Central memory CD4-positive, alpha-beta T cell (primary cell): ENCODE measurements around the gene PER2.

Source experiments
- DNase-seq: peaks from one replicate; pipeline ENCODE4 v3.0.0; 2022

The PER2 gene

DNA sequence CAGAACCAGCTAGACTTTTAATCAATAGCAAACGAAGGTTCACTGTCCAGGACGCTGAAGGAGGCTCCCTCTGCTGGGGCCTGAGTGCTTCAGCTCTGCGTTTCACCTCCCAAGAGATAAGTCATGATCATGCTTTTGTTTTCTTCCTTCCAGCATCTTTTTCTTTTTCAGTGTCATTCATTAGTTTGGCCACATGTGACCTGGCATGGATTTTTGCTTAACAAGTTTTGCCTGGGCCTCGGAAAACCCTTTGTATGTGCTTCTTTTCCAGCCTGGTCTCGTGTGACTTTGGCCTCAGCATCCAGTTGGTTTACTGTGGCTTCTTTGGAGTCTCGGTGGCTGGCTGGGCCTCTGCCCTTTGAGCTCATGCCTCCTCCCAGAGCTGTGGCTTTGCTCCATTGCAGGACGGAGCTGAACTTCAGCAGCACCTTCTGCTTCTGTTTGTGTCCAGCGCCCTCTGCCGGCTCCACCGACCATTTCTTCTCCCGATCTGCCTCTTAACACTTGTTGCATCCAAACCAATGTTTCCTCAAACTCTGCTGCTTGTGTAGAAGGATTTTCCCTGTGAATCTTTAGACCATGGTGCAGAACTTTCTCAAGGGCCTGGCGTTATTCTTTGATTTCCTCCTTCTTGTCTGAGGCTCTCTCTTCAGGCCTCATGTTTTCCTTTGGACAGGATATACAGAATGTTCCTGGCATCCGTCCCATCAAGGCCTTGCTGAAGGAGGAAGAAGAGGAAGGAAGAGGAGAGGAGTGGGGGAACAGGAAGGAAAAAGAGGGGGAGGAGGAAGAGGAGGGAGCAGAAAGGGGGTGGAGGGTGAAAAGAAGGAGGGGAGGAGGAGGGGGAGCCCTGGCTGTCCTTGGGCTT, 25.0 kb downstream of the PER2 start:
- DNase-seq, result peak; percentile 60

- DNase-seq, result no peak
These were observed 25.8 kb downstream of the PER2 start for GRCh38 chr2:238262496-238263122.

- no peak for DNase-seq
These were observed 26.6 kb downstream of the PER2 start for GRCh38 chr2:238261718-238262375.

GRCh38 chr2:238260883-238261282, 27.5 kb downstream of the PER2 start:
- DNase-seq, result no peak

DNA sequence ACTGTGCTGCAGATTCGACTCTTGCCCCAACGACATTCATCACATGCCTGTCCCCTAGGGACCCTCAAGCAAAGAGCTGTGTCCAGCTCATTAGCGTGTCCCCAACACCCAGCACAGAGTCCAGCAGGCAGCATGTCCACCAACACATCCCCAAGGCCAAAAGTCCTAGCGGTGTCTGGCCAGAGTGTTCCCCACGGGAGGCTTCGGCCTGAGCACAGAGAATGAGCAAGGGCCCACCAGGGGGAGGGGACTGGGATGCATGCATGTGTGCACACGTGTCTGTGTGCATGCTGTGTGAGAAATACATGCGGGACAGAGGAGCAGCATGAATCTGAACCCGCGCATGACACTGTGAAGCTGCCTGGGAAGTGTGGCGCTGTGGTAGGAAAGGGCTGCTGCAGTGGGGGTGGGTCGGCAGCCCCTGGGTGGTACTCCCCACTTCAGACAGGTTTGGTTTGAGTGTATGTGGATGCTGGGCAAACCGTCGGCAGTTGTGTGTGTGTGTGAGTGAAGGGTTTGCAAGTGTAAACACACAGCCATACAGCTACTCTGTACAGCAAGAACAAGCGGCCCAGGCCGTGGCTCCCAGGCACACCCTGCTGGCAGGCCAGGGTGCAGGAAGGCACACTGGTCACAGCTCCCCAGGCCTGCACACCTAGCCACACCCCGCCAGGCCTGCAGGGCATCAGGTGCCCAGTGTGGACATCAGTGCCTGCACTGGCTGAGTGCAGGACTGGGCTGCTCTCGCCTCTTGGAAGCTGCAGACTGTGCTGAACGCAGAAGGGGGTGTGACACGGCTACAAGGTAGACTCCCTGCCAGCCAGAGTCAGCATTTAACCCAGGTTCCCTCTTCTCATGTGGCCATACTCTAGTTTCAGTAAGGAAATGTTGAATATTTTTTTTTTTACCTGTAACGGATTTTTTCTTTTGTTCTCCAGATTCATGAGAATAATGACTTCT, 29.1 kb downstream of the PER2 start:
- no peak for DNase-seq

DNA sequence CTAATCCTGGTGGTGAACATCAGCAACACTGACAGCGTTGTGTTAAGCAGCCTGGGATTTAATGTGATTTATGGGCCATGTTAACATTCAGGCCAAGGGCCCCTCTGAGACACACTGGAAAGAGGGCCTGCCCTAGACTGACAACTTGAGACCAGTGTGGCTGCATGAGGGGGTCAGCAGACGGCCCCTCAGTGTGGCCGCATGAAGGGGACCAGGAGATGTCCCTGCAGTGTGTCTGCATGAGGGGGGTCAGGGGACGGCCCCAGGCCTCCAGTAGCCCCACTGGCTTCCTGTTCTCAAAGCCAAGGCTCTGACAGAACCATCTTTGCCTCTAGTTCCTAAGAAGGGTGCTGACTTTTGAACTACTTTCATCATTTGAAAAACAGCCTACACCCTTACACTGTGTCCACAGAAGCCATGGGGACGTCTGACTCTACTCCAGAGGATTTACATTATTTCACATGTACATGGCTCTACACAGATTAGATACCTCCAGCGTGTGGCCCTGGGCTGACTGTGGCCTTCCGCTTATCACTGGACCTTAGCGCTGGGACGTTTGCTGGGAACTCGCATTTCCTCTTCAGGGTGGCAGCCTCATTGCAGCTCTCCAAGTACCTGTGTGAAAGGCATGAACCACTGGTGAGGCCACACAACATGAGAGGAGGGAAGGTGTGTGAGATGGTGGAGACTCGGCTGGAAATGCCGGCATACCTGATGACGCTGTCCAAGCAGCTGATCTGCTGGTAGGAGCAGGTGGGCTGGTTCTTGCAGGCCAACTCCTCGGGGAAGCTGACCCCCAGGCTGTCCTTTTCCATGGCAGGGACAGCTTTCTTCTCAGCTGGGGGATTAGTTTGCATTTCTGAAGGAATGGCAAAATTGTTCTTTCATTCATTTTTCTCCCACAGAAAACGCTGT, 30.4 kb downstream of the PER2 start:
- no peak for DNase-seq

GRCh38 chr2:238256594-238257104, 31.8 kb downstream of the PER2 start:
- peak; percentile 75 for DNase-seq

DNA sequence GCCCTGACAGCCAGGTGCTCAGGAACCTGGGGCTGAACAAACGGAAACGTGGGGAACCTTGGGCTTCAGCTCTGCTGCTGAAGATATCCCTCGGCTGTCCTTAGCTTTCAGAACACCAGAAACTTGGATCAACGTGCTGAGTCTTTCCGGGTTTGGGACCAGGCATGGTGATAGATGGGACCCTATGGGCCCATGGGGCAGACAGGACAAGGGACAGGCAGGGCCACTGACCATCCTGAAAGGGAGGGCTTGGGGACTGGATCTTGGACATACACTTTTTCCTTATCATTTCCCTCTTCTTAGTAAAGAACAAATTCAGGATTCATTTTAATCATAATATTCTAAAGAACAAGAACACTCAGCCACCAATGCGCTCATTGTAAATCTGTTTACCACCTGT, 32.3 kb downstream of the PER2 start:
- DNase-seq, result no peak

- DNase-seq, result no peak
These were observed 32.8 kb downstream of the PER2 start for GRCh38 chr2:238255636-238256035.

DNA sequence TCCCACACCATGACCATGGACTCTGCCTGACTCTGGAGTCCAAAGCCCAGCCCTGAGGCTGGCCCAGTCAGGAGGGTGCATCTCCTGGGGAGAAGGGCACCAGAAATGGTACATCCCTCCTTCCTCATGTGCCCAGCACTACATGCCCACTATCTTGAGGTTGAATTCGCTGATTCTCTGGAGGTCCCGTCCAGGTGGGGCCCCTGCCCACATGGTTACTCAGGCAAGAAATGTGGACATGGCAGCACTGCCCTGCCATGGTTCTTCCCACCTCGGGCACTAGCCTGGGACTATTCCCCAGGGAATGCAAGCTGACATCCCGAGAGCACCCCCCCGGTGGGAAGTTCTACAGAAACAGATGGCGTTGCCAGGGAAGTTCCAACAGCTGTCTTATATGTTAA, 33.3 kb downstream of the PER2 start:
- no peak for DNase-seq

- no peak for DNase-seq
These were observed 34.2 kb downstream of the PER2 start for GRCh38 chr2:238254095-238254723.

DNA sequence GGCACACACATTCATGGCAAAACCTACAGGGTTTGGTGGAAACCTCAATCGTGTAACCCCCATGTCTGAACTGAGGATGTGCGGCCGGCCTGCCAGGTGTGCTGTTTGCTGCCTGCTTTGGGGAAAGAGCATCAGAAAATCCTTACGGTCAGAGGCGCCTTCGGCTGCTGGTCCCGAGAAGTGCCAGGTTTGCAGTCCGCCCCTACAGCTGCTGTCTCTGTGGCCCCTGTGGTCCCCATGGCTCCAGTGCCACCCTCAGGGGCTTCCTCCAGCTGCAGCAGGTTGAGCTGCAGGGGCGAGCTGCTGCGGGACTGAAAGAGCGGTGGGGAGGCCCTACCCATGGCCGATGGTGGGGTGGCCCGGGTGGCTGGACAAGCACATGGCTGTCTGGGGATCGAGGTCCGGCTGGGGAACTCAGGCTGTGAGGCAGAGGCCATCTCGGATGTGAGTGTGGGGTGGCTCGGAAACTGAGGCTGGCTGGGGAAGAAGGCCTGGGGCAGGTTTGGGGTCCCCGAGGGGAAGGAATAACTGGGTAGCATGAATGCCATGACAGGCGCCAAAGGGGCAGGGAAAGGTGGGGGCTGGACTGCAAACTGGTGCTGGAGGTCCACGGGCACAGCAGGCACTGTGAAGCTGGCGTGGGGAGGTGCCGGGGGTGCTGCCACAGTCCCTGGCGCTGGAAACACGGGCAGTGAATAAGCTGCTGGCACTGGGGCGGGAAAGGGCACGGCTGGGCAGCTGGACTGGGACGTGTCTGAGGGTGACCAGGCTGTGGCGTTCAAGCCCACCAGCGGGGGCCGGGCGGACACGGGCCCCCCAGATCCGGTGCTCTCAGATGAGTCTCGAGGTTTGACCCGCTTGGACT, 35.4 kb downstream of the PER2 start:
- DNase-seq, result no peak

DNA sequence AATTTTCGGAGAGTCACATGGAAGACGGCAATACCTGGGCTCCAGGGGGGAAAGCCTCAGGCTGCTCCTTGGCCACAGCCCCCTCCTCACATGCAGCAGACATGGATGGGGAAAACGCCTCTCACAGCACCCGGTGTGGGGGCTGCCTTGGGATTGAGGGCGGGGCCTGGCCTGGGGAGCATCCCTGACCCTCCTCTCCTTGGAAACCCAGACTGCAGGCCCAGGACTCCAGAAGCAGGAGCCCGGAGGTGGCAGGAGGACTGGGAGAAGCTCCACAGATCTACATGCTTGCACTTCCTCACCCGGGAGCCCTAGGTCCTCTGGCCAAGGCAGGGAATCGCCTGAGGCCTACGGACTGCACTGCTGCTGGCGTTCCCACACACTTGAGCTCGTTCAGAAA, 36.4 kb downstream of the PER2 start:
- DNase-seq, result no peak

- DNase-seq, result no peak
These were observed 37.1 kb downstream of the PER2 start for GRCh38 chr2:238251331-238251730.

- DNase-seq, result no peak
These were observed 37.5 kb downstream of the PER2 start for GRCh38 chr2:238250896-238251295.

GRCh38 chr2:238247841-238248453, 40.5 kb downstream of the PER2 start:
- DNase-seq, result no peak

DNA sequence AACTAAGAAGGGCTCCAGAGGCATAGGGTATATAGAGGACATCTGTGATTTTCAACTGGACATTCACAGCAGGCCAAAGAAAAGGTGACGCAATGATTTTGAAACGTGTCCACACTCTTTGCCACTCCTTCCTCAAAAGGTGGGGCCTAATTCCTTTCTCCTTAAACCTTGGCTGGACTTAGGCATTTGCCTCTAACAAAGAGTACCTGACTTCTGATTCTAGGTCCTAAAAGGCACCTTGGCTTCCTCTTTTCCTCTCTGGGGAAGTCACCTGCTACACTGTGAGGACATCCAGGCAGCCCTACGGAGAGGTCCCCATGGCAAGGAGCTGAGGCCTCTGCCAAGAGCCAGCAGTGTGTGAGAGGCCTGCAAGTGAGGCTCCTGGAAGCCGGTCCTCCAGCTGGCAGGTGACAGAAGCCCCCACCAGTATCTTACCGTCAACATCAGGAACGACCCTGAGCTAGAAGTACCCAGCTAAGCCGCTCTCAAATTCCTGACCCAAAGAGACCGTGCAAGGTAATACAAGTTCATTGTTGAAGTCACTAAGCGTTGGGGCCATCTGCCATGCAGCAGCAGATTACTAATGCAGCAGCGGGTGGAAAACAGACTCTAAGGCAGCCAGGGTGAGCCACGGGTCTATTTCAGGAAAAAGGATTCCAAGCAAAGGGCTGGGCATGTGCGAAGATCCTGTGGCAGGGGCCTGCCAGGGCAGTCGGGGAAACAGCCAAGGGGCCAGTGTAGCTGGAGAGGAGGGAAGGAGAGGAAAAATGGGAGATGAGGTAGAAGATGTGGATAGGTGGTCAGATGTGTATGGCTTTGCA, 41.2 kb downstream of the PER2 start:
- DNase-seq, result no peak

- DNase-seq, result no peak
These were observed 44.3 kb downstream of the PER2 start for GRCh38 chr2:238244151-238244550.
